AG09319 (cell line): ENCODE data around the gene PPRC1.

ENCODE experiments used
- DNase-seq: peaks from one replicate; pipeline ENCODE4 v3.0.0-alpha.2; 2010; ENCODE audit warnings: low read depth; ENCODE audit errors: extremely low read depth
- CTCF ChIP-seq: IDR thresholded peaks from 2 replicates; pipeline ENCODE4 v1.5.1; 2011; ENCODE audit warnings: low read depth, mild to moderate bottlenecking, inconsistent platforms, low read length, moderate library complexity

Gene PPRC1

GRCh38 chr10:102151774-102152544, 19.1 kb downstream of the PPRC1 start, which contains the start of gene NOLC1:
Gene NOLC1, plus strand, starts transcription at chr10:102152389. Its CDS starts 22 bp downstream, at chr10:102152411.
- TF ChIP-seq CTCF: no peak

GRCh38 chr10:102152545-102152890, 19.7 kb downstream of the PPRC1 start:
- no peak for TF ChIP-seq CTCF
- no peak for DNase-seq

More at GRCh38 chr10:102151774-102152544, 19.1 kb downstream of the PPRC1 start, which contains the start of gene NOLC1:
- peak; percentile 97 for DNase-seq

GRCh38 chr10:102153093-102153620, 20.3 kb downstream of the PPRC1 start:
- no peak for DNase-seq
- no peak for TF ChIP-seq CTCF

GRCh38 chr10:102154466-102155116, 21.8 kb downstream of the PPRC1 start:
- TF ChIP-seq CTCF: no peak

GRCh38 chr10:102157224-102157623, 24.4 kb downstream of the PPRC1 start:
- DNase-seq: no peak

More at GRCh38 chr10:102154466-102155116, 21.8 kb downstream of the PPRC1 start:
- no peak for DNase-seq

GRCh38 chr10:102159051-102159597, 26.3 kb downstream of the PPRC1 start:
- TF ChIP-seq CTCF: no peak
- no peak for DNase-seq

More at GRCh38 chr10:102157224-102157623, 24.4 kb downstream of the PPRC1 start:
- TF ChIP-seq CTCF: no peak

GRCh38 chr10:102159831-102160230, 27.0 kb downstream of the PPRC1 start:
- no peak for TF ChIP-seq CTCF
- no peak for DNase-seq
